H4 (cell line): ENCODE data around the gene APBB1IP. TPM values are rescaled to one million over a fixed set of nuclear protein-coding genes. Genes with fewer than 3 reads are reported as not detected.
"Not testable (repeated sequence)": the region's sequence is repeated elsewhere in the genome, so short reads cannot be mapped to it uniquely, and the experiment has no call there.

ENCODE experiments used
- DNase-seq: peaks from one replicate; pipeline ENCODE4 v3.0.0-alpha.2; 2015; ENCODE audit warnings: low spot score
- total RNA-seq: library from RNA; depleted of rRNA; stranded (reverse); fragments of >200 nt; shearing (Covaris generic); gene quantifications from 2 replicates; pipeline ENCODE4 v1.2.3, GENCODE V29; 2014

Gene APBB1IP
- total RNA-seq, 1 experiment from 2014 or later = not detected

GRCh38 chr10:26477501-26477900 is 39.4 kb downstream of the APBB1IP start:
- DNase-seq = no peak

GRCh38 chr10:26478061-26478460 is 39.9 kb downstream of the APBB1IP start:
- DNase-seq = no peak

- no peak for DNase-seq
These were observed 41.8 kb downstream of the APBB1IP start for GRCh38 chr10:26479766-26480492.

GRCh38 chr10:26481315-26481692 is 43.2 kb downstream of the APBB1IP start:
- no peak for DNase-seq

GRCh38 chr10:26481914-26482550 is 43.9 kb downstream of the APBB1IP start:
- no peak for DNase-seq

DNA sequence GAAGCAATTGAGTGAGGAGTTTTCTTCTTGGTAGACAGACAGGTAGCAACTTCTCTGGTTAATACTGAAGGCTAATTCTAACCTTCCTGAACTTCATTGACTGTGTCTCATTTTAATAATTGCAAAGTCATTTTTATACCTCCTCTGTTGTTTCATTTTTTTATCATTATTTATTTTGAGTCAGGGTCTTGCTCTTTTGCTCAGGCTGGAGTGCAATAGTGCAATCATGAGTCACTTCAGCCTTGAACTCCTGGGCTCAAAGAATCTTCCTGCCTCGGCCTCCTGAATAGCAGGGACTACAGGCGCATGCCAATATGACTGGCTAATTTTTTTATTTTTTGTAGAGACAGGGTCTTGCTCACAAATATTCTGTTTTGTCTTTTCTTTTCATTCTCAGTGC is 45.4 kb downstream of the APBB1IP start:
- no peak for DNase-seq

GRCh38 chr10:26485150-26485941 is 47.2 kb downstream of the APBB1IP start:
- DNase-seq = no peak

GRCh38 chr10:26486304-26486703 is 48.2 kb downstream of the APBB1IP start:
- DNase-seq = peak; percentile 60

DNA sequence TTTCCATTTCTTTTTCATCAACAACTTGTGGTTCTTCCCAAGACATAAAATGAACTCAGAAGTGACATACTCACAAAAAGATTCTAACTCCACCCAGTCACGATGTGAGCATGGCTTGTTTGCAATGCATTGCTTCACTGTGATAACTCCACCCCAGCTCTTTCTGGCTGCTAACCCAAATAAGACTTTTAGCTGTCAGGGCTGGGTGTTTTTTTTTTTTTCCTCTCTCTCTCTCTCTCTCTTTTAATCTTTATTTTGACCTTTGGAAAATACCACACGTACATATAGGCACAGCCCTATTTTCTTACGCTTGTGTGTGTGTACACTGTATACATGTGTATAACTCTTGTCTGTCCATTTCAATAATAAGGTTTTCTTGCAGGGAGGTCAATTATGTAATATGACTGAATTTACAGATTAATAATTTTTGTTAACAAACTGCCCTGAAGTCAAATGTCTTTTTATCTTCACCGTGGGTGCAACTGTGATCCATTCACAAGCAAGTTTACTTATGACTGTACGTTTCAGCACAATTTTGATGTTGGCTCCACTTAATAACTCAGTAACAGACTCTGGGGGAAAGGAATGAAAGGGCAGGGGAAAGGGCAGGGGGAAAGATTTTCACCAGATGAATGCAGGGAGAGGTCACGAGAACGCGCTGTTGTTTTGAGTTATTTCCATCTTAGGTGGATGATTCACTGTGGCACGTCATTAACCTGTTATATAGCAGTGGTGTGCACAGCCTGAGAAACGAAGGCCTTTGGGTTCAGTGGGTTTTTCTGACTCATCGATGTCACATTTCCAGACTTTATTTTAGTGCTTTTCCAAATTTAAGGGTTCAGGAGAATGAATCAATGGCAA is 49.1 kb downstream of the APBB1IP start:
- DNase-seq = peak; percentile 77

DNA sequence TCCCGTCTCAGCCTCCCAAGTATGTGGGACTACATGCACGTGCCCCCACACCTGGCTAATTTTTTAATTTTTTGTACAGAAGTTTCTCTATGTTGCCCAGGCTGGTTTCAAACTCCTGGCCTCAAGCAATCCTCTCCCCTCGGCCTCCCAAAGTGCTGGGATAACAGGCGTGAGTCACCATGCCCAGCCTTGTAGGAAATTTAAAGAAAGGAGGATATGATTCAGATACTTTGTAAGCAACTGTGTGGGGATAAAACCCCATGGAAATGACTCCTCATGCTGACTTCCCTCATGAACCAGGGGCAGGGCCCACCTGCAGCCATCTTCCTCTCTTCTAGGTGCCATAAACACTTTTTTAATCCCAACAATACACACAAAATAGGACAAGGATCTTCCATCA is 50.2 kb downstream of the APBB1IP start:
- DNase-seq = peak; percentile 16

- DNase-seq = no peak
These were observed 50.9 kb downstream of the APBB1IP start for GRCh38 chr10:26489081-26489480.

GRCh38 chr10:26490367-26490766 is 52.2 kb downstream of the APBB1IP start:
- DNase-seq = not testable (repeated sequence)

GRCh38 chr10:26491276-26491675 is 53.1 kb downstream of the APBB1IP start:
- DNase-seq = no peak

- DNase-seq = no peak
These were observed 53.8 kb downstream of the APBB1IP start for GRCh38 chr10:26491934-26492333.

GRCh38 chr10:26492725-26493124 is 54.6 kb downstream of the APBB1IP start:
- not testable (repeated sequence) for DNase-seq

GRCh38 chr10:26494018-26494417 is 55.9 kb downstream of the APBB1IP start:
- no peak for DNase-seq

DNA sequence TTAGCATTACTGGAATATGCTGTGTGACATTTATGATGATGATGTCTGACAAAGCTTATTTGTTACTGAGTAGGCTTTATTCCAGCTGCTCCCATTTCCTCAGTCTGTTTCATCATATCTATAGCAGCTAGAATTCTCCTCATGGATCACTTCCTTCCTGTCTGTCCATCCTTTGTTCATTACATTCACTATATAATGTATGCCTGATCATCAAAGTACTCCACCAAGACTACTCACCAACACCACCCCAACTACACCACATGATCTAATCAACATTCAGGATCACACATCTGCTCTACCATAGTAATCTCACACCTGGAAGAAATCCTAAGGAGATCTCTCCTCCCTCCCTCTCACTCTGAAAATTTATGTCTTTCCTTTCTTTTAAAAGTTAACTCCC is 61.3 kb downstream of the APBB1IP start:
- no peak for DNase-seq

DNA sequence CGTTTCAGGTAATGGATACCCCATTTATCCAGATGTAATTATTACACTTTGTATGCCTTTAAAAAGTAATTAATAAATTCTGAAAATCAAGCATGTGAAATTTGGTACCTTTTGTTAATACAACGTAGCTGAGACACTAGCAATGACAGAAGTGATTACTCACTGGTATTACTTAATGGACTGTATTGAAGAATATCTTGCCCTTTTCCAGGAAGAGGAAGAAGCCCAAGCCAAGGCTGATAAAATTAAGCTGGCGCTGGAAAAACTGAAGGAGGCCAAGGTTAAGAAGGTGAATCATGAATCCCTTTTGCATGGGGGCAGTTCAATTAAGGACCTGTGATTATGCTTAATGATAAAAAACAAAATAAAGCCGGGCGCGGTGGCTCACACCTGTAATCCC is 64.8 kb downstream of the APBB1IP start:
- no peak for DNase-seq

GRCh38 chr10:26503911-26504310 is 65.8 kb downstream of the APBB1IP start:
- DNase-seq = no peak

- DNase-seq = not testable (repeated sequence)
These were observed 66.3 kb downstream of the APBB1IP start for GRCh38 chr10:26504429-26504828.

DNA sequence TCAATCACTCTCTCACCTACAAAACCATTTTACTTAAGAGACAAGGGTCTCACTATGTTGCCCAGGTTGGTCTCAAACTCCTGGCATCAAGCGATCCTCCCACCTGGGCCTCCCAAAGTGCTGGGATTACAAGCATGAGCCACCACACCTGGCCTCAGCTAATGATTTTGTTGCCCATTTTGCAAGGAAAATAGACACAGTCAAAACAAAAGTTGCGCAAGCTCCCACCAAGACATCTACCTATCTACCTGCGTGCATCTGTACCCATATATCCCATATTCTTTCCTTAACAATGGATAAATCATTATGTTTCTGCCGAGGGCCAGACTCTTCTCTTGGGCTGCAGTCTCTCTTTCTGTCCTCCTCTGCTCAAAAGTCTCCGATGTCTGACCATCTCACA is 67.3 kb downstream of the APBB1IP start:
- no peak for DNase-seq

DNA sequence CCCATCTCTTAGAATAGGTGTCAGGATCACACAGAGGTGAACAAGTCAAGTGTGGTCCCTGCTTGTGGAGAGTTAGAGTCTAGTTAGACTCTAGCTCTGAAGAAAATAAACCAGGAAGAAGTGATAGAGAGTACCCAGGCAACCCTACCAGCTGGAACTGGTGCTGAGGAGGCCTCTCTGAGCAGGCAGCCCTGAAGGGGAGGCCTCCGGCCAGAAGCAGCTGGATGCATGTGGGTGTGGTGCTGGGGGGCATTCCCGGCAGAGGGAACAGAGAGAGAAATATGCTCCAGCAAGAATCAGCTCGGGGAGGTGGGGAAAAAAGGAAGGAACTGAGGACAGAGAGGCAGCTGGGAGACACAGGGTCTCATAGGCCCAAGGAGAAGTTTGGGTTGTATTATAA is 68.6 kb downstream of the APBB1IP start:
- DNase-seq = no peak
